ENCODE measurements around the gene PAH. TPM values are rescaled to one million over a fixed set of nuclear protein-coding genes. Genes with fewer than 3 reads are reported as not detected.

The PAH gene
- total RNA-seq, 1 donor from 2014 or later = not detected

DNA sequence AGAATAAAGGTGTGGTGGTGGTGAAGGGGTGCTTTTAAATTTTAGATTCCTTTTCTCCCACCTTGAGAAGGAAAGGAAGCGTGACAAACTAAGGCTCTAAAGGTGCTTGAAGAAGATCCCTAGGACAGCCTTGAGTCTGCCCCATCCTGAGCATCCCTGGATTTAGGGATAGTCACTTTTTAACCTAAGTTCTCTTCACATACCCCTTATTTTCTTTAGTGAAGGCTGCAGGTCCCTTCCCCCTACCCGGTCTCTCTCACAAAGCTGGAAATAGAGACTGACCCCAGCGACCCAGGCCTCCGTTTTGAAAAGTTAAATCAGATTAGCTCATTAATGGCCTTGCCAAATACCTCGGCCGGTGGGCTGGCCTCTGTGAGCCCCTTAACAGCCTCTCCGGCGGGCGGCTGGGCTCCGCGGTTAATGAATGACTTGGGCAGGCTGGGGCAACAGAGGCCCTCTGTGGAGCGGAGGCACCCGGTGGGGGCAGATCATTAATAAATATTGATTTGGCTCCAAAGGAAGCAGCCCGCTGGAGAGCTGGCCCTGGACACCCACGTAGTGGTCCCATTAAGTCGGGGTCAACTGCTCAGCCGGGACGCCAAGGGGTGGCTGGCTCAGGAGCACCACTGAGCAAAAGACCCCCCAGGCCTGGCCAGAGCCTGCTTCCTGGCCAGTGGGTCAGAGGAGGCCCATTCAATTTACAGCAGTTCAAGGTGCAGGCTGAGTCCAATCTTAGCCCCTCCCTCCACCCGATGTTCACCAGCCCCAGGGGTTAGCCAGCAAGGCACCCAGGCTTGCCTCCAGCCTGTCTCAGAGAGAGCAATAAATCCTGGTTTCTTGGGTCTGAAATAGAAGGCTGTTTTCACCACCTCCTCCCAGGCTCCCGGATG, 31.8 kb downstream of the PAH start:
- H3K9me3 ChIP-seq = no peaks in the 10 kb centered on the region
- ATAC-seq (no peak), DNase-seq (no peak)
- TF ChIP-seq, protein P1, sequence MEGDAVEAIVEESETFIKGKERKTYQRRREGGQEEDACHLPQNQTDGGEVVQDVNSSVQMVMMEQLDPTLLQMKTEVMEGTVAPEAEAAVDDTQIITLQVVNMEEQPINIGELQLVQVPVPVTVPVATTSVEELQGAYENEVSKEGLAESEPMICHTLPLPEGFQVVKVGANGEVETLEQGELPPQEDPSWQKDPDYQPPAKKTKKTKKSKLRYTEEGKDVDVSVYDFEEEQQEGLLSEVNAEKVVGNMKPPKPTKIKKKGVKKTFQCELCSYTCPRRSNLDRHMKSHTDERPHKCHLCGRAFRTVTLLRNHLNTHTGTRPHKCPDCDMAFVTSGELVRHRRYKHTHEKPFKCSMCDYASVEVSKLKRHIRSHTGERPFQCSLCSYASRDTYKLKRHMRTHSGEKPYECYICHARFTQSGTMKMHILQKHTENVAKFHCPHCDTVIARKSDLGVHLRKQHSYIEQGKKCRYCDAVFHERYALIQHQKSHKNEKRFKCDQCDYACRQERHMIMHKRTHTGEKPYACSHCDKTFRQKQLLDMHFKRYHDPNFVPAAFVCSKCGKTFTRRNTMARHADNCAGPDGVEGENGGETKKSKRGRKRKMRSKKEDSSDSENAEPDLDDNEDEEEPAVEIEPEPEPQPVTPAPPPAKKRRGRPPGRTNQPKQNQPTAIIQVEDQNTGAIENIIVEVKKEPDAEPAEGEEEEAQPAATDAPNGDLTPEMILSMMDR (IDR thresholded peaks at IDR 0.05) = no peak
- no peaks in the 10 kb centered on the region for H3K36me3 ChIP-seq
- intact Hi-C loops (cut with DNase I) = no loop called here
- H3K27me3 ChIP-seq = peaks cover 15% of the 10 kb centered on the region
- no peaks in the 10 kb centered on the region for H3K4me1 ChIP-seq
- H3K27ac ChIP-seq = no peak overlapping the region
- no peak overlapping the region for H3K4me3 ChIP-seq

DNA sequence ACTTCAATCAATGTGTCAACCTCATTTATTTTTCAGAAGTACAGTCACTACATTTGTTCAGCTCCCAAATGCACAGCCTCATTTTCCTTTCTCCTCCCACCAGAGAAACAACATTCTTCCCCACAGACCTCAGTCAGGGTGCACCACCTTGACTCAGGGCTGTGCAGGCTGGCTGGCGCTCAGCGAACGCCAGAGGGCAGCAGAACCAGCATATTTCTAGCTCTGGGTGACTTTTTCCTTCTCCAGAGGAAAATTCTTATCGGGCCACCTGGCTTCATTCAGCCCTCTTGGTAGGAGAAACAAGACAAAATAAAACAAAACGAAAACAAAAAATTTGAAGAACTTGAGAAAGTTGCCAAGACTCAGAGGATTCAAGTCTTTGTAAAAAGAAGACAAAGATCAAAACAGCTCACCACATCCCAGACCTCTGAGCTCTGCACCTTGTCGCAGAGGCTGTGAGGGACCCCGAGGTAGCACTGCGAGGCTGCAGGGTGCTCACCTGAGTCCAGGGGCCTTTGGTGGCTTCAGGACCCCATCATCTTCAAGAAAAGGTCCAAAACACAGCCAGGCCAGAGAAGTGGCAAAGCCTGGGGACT, 33.7 kb downstream of the PAH start:
- intact Hi-C loops (cut with DNase I) = no loop called here
- Histone ChIP-seq H3K36me3 (no peaks in the 10 kb centered on the region), H3K4me3 (no peak overlapping the region), H3K27me3 (peaks cover 15% of the 10 kb centered on the region), H3K27ac (no peak overlapping the region), H3K4me1 (no peaks in the 10 kb centered on the region), H3K9me3 (no peaks in the 10 kb centered on the region)
- TF ChIP-seq, protein P1 (IDR thresholded peaks at IDR 0.05) = peak; percentile 77
- ATAC-seq = peak; percentile 71
- peak; percentile 73 for DNase-seq

DNA sequence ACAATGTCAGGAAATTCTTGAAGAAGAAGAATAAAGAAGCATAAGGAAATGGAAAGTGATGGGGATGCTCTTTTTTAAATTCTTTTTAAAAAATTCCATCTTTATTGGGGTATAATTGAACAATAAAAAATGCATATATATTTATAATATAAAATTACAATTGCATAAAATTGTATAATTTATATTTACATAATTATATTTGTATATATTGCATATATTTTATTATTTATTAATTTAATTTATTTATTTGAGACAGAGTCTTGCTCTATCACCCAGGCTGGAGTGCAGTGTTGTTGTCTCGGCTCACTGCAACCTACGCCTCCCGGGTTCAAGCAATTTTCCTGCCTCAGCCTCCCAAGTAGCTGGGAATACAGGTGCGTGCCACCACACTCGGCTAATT, 36.3 kb downstream of the PAH start:
- TF ChIP-seq, protein P1 (IDR thresholded peaks at IDR 0.05) = no peak
- Histone ChIP-seq H3K4me3 (no peak overlapping the region), H3K36me3 (no peaks in the 10 kb centered on the region), H3K27ac (no peak overlapping the region), H3K9me3 (no peaks in the 10 kb centered on the region), H3K27me3 (peaks cover 14% of the 10 kb centered on the region), H3K4me1 (no peaks in the 10 kb centered on the region)
- intact Hi-C loops (cut with DNase I) = no loop called here
- DNase-seq (no peak), ATAC-seq (no peak)

DNA sequence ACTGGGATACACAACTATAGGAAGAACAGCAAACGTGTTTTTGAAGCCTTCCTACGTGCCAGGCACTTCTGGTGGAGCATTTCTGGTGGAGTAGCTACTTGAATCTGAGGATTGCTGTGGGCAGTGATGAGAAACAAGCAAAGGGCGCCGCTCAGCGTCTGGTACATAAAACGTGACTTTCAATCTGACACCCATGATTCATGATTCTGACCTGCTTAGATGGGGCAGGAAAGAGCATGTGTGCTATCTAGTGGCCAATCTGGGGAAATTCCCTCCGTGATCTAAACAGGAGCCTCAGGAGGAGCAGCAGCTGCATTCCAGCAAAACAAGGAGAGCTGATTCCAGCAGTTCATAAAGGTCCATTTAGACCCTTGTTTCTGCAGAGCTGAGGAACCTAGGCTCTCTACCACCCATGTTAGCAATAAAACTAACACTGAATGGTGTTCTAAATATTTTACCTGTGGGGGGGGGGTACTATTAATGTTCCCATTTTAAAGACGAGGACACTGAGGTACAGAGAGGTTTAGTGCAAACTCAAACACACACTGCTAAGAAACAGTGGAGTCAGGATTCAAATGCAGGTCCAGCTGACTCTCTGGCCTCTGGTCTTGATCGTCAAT, 37.8 kb downstream of the PAH start:
- ATAC-seq (peak; percentile 77), DNase-seq (no peak)
- TF ChIP-seq, protein P1 (IDR thresholded peaks at IDR 0.05) = peak; percentile 42
- no peak overlapping the region for H3K27ac ChIP-seq
- no peaks in the 10 kb centered on the region for H3K4me1 ChIP-seq
- H3K9me3 ChIP-seq = no peaks in the 10 kb centered on the region
- H3K36me3 ChIP-seq = no peaks in the 10 kb centered on the region
- H3K4me3 ChIP-seq = no peak overlapping the region
- intact Hi-C loops (cut with DNase I) = no loop called here
- H3K27me3 ChIP-seq = peaks cover 7% of the 10 kb centered on the region

DNA sequence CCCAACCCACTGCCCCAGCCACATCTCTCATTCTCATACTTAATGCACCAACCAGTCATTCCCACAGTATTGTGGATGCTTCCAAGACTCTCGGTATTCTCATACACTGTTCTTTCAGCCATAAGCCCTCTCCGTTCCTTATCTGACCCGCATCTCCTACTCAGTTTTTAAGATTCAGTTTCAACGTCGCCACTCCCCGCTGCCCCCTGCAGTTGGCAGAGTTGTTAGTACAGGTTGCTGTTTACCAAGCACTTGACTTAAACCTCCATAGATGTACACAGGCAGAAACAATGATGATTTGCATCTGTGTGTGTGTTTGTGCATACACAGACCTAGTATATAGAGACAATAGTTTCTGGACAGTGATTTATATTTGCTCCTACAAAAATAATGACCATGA, 40.2 kb downstream of the PAH start:
- TF ChIP-seq, protein P1 (IDR thresholded peaks at IDR 0.05) = no peak
- Histone ChIP-seq H3K27me3 (peaks cover 7% of the 10 kb centered on the region), H3K36me3 (no peaks in the 10 kb centered on the region), H3K27ac (no peak overlapping the region), H3K4me3 (no peak overlapping the region), H3K9me3 (no peaks in the 10 kb centered on the region), H3K4me1 (no peaks in the 10 kb centered on the region)
- no peak for DNase-seq
- intact Hi-C loops (cut with DNase I) = no loop called here
- ATAC-seq = no peak

All from upper lobe of right lung (tissue), 1 donor.